ENCODE results near the gene SLC5A6. TPM values are rescaled to one million over a fixed set of nuclear protein-coding genes. Genes with fewer than 3 reads are reported as not detected.

The SLC5A6 gene
- total and polyA plus RNA-seq, 7 experiments from 2014 or later, result 13.2 to 203 (median 32.7) TPM

DNA sequence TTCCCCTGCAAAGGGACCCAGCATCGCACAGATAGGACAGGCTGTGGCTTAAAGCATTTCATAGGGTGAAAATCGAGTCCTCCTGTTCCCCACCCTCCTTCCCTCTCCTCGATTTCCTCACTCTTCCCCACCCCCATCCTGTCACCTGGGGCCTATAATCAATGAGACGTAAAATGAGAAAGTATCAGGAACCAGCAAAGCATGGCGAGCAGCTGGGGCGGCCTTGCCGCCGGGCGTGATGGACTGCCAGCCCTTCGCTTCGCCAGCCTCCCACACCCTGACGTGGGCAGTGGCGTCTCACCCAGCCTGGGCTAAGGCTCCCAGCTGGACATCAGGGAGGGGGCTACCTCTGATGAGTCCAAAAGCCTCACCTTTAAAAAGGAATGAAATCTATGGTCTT lies 39.7 kb upstream of the SLC5A6 start:
- Mint-ChIP-seq H3K4me3 (no peak overlapping the region), H3K4me1 (peaks cover 0 to 6% (median 0%) of the 10 kb centered on the region in 7 donors), H3K27ac (no peak overlapping the region), H3K27me3 (peaks cover 13 to 37% (median 26%) of the 10 kb centered on the region in 5 donors), H3K9me3 (no peaks in the 10 kb centered on the region), H3K36me3 (no peaks in the 10 kb centered on the region)
- intact Hi-C loops (cut with micrococcal nuclease), result loop anchor here in 1 of 2 donors (2.0 kb wide), 1 partner anchor 51 kb away; no protein-coding TSS in a partner anchor
- no peak overlapping the region for H3K4me3 ChIP-seq (ENCODE audit: low read length)
- no peak overlapping the region for H3K27ac ChIP-seq (ENCODE audit: low read depth, low read length)
- no peaks in the 10 kb centered on the region for H3K9me3 ChIP-seq (ENCODE audit: control insufficient read depth in 2 of 3, low read length in 3 of 3)
- ChIA-PET POLR2A (no interaction called here), CTCF (interaction anchor here (0.9 to 1.0 kb wide), 2 partner anchors 28 to 31 kb away, joined by 4 read pairs; partner anchors contain the start of gene TRIM54)
- no peak for DNase-seq
- no peaks in the 10 kb centered on the region for H3K36me3 ChIP-seq (ENCODE audit: control insufficient read depth in 2 of 3, insufficient read depth in 3 of 3, low read length in 3 of 3)
- H3K4me1 ChIP-seq (ENCODE audit: control insufficient read depth in 2 of 2, insufficient read depth in 2 of 2, low read length in 2 of 2), result no peaks in the 10 kb centered on the region
- peaks cover 0 to 4% of the 10 kb centered on the region in 2 donors for H3K27me3 ChIP-seq (ENCODE audit: control insufficient read depth in 2 of 2, insufficient read depth in 2 of 2, low read length in 2 of 2)
- no peak for ATAC-seq

DNA sequence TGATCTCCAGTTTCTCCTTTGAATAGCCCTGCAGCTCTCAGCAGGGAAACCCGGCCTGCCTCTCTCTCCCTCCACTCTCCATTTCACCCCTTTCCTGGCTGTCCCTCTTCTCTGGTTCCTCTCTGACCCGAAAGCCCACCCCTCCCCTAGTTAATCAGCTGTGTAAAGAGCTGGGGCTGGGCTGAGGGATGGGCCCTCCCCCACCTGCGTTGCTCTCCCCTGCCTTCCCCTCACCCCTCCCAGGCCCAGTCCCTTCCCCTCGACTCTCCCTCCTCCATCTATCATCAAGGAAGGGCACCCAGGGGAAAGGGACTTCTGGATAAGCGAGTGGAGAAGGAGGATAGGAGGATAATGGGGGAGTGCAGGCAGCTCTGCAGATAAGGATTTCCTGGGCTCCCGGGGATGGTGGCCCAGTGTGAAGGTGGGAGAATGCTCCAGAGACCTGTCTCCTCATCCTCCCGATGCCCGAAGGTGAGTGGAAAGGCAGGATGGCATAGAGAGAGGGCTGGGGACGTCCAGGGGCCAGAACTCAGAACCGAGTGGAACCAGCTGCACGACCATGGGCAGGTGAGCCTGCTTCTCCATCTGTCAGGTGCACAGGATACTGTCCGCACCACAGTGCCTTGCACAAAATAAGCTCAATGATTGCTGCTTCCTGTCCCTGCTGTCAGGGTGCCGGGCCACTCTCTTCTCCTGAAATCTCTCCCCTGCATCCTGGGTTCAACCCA lies 38.7 kb upstream of the SLC5A6 start:
- Histone ChIP-seq H3K27me3 (ENCODE audit: control insufficient read depth in 2 of 2, insufficient read depth in 2 of 2, low read length in 2 of 2) (peaks cover 0 to 4% of the 10 kb centered on the region in 2 donors), H3K4me1 (ENCODE audit: control insufficient read depth in 2 of 2, insufficient read depth in 2 of 2, low read length in 2 of 2) (no peaks in the 10 kb centered on the region), H3K27ac (ENCODE audit: low read depth, low read length) (no peak overlapping the region), H3K4me3 (ENCODE audit: low read length) (no peak overlapping the region), H3K36me3 (ENCODE audit: control insufficient read depth in 2 of 3, insufficient read depth in 3 of 3, low read length in 3 of 3) (no peaks in the 10 kb centered on the region), H3K9me3 (ENCODE audit: control insufficient read depth in 2 of 3, low read length in 3 of 3) (no peaks in the 10 kb centered on the region)
- Mint-ChIP-seq H3K9me3 (no peaks in the 10 kb centered on the region), H3K27ac (peak overlapping the region in 1 of 9 donors; percentile 4), H3K4me3 (no peak overlapping the region), H3K4me1 (peaks cover 0 to 6% (median 0%) of the 10 kb centered on the region in 7 donors), H3K36me3 (no peaks in the 10 kb centered on the region), H3K27me3 (peaks cover 6 to 28% (median 19%) of the 10 kb centered on the region in 5 donors)
- ATAC-seq (no peak), DNase-seq (no peak)
- CTCF ChIA-PET, result interaction anchor here (0.7 to 1.0 kb wide), 3 partner anchors 29 to 33 kb away, joined by 3 to 4 read pairs (median 4); partner anchors contain the start of gene TRIM54
- intact Hi-C loops (cut with micrococcal nuclease), result loop anchor here (1.0 to 2.0 kb wide), 3 partner anchors 29 to 52 kb away; no protein-coding TSS in a partner anchor
- POLR2A ChIA-PET, result no interaction called here

DNA sequence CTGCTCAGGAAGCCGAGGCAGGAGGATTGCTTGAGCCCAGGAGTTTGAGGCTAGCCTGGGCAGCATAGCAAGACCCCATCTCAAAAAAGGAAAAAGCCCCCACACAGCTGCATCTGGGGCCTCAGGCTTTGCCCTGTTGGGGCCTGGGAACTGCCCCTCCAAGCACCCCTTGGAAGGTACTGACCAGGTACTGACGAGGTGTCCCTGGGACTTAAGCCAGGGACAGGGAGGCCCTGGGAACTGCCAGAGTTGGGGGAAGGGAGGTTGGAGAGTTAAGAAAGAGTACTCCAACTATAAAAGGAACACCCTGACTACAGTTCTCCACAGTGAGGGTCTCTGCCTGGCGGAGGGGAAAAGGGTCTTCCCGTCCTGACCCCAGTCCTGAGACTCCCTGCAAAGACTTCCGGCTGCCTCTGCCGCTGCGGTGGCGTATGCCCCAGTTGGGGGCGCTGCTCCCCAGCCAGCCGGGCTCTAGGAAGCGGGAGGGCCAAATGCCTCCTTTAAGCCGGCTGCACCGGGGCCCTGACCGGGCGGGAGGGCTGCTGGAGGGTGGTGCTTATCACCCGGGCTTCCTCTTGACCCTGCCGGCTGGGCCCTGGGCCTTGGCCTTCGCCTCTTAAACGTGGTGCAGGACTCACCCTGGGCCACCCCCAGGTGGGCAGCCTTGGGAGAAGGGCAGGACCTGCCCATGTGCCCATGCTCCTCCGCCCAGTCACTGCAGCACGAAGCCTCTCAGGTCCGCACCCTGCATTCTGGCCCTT lies 38.0 kb upstream of the SLC5A6 start:
- ChIA-PET POLR2A (no interaction called here), CTCF (interaction anchor here (0.7 kb wide), 1 partner anchor 34 kb away, joined by 3 read pairs; no protein-coding TSS in a partner anchor)
- H3K9me3 Mint-ChIP-seq, result no peaks in the 10 kb centered on the region
- H3K36me3 ChIP-seq (ENCODE audit: control insufficient read depth in 2 of 3, insufficient read depth in 3 of 3, low read length in 3 of 3), result no peaks in the 10 kb centered on the region
- H3K27ac Mint-ChIP-seq, result no peak overlapping the region
- peak; percentile 24 to 72 (median 37) for DNase-seq
- intact Hi-C loops (cut with micrococcal nuclease), result loop anchor here (1.0 to 2.0 kb wide), 3 partner anchors 30 to 53 kb away; no protein-coding TSS in a partner anchor
- H3K27ac ChIP-seq (ENCODE audit: low read depth, low read length), result no peak overlapping the region
- H3K4me1 ChIP-seq (ENCODE audit: control insufficient read depth in 2 of 2, insufficient read depth in 2 of 2, low read length in 2 of 2), result no peaks in the 10 kb centered on the region
- peaks cover 3 to 22% (median 13%) of the 10 kb centered on the region in 5 donors for H3K27me3 Mint-ChIP-seq
- H3K9me3 ChIP-seq (ENCODE audit: control insufficient read depth in 2 of 3, low read length in 3 of 3), result no peaks in the 10 kb centered on the region
- H3K27me3 ChIP-seq (ENCODE audit: control insufficient read depth in 2 of 2, insufficient read depth in 2 of 2, low read length in 2 of 2), result peaks cover 0 to 4% of the 10 kb centered on the region in 2 donors
- no peak overlapping the region for H3K4me3 ChIP-seq (ENCODE audit: low read length)
- peak; percentile 77 for ATAC-seq
- H3K4me3 Mint-ChIP-seq, result no peak overlapping the region
- no peaks in the 10 kb centered on the region for H3K36me3 Mint-ChIP-seq
- peaks cover 0 to 6% (median 0%) of the 10 kb centered on the region in 7 donors for H3K4me1 Mint-ChIP-seq

GRCh38 chr2:27249159-27249890 lies 37.3 kb upstream of the SLC5A6 start:
- POLR2A ChIA-PET, result no interaction called here
- H3K27me3 ChIP-seq (ENCODE audit: control insufficient read depth in 2 of 2, insufficient read depth in 2 of 2, low read length in 2 of 2), result peaks cover 0 to 4% of the 10 kb centered on the region in 2 donors
- intact Hi-C loops (cut with micrococcal nuclease), result no loop called here
- Mint-ChIP-seq H3K27ac (no peak overlapping the region), H3K9me3 (no peaks in the 10 kb centered on the region), H3K4me1 (peaks cover 0 to 6% (median 0%) of the 10 kb centered on the region in 7 donors), H3K36me3 (no peaks in the 10 kb centered on the region), H3K4me3 (no peak overlapping the region), H3K27me3 (peaks cover 0 to 15% (median 6%) of the 10 kb centered on the region in 5 donors)
- H3K4me1 ChIP-seq (ENCODE audit: control insufficient read depth in 2 of 2, insufficient read depth in 2 of 2, low read length in 2 of 2), result no peaks in the 10 kb centered on the region
- ATAC-seq (no peak), DNase-seq (no peak)
- H3K36me3 ChIP-seq (ENCODE audit: control insufficient read depth in 2 of 3, insufficient read depth in 3 of 3, low read length in 3 of 3), result peaks cover 0 to 4% (median 0%) of the 10 kb centered on the region in 3 experiments
- H3K4me3 ChIP-seq (ENCODE audit: low read length), result no peak overlapping the region
- CTCF ChIA-PET, result interaction anchor here (0.7 kb wide), 1 partner anchor 30 kb away, joined by 3 read pairs; no protein-coding TSS in a partner anchor
- H3K27ac ChIP-seq (ENCODE audit: low read depth, low read length), result no peak overlapping the region
- H3K9me3 ChIP-seq (ENCODE audit: control insufficient read depth in 2 of 3, low read length in 3 of 3), result no peaks in the 10 kb centered on the region

- Histone ChIP-seq H3K27me3 (ENCODE audit: control insufficient read depth in 2 of 2, insufficient read depth in 2 of 2, low read length in 2 of 2) (peaks cover 0 to 4% of the 10 kb centered on the region in 2 donors), H3K36me3 (ENCODE audit: control insufficient read depth in 2 of 3, insufficient read depth in 3 of 3, low read length in 3 of 3) (peaks cover 0 to 18% (median 3%) of the 10 kb centered on the region in 3 experiments), H3K4me1 (ENCODE audit: control insufficient read depth in 2 of 2, insufficient read depth in 2 of 2, low read length in 2 of 2) (no peaks in the 10 kb centered on the region), H3K9me3 (ENCODE audit: control insufficient read depth in 2 of 3, low read length in 3 of 3) (no peaks in the 10 kb centered on the region), H3K27ac (ENCODE audit: low read depth, low read length) (no peak overlapping the region), H3K4me3 (ENCODE audit: low read length) (no peak overlapping the region)
- Mint-ChIP-seq H3K27ac (no peak overlapping the region), H3K9me3 (no peaks in the 10 kb centered on the region), H3K36me3 (peaks cover 0 to 7% (median 0%) of the 10 kb centered on the region in 5 donors), H3K27me3 (peaks cover 0 to 11% (median 6%) of the 10 kb centered on the region in 5 donors), H3K4me1 (peaks cover 0 to 6% (median 0%) of the 10 kb centered on the region in 7 donors), H3K4me3 (no peak overlapping the region)
- DNase-seq, result no peak
- no peak for ATAC-seq
- ChIA-PET CTCF (interaction anchor here (0.6 kb wide), 1 partner anchor 32 kb away, joined by 3 read pairs; no protein-coding TSS in a partner anchor), POLR2A (no interaction called here)
- intact Hi-C loops (cut with micrococcal nuclease), result no loop called here
Observed at GRCh38 chr2:27247893-27248292, 35.8 kb upstream of the SLC5A6 start.

DNA sequence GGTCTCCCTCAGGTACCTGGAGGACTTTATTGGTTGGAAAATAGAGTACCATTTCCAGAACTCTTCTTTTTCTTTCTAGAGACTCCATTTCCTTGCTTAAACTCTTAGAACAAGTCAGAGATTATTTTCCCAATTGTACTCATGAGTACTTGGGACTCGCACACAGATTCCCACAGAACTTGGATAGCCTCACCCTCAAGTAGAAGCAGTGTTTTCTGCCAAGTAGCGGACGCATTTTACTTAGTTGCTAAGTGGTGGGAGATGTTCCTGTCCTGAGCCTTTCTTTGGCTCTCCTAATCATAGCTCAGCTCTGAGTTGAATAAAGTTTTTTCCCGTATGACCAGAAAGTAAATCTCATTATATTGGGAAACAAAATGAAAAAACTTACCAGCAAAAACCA lies 33.6 kb upstream of the SLC5A6 start:
- H3K4me3 Mint-ChIP-seq, result no peak overlapping the region
- ATAC-seq (no peak), DNase-seq (no peak)
- CTCF ChIA-PET, result no interaction called here
- Histone ChIP-seq H3K27me3 (ENCODE audit: control insufficient read depth in 2 of 2, insufficient read depth in 2 of 2, low read length in 2 of 2) (no peaks in the 10 kb centered on the region), H3K27ac (ENCODE audit: low read depth, low read length) (no peak overlapping the region), H3K36me3 (ENCODE audit: control insufficient read depth in 2 of 3, insufficient read depth in 3 of 3, low read length in 3 of 3) (peaks cover 0 to 41% (median 14%) of the 10 kb centered on the region in 3 experiments), H3K4me3 (ENCODE audit: low read length) (no peak overlapping the region), H3K4me1 (ENCODE audit: control insufficient read depth in 2 of 2, insufficient read depth in 2 of 2, low read length in 2 of 2) (no peaks in the 10 kb centered on the region), H3K9me3 (ENCODE audit: control insufficient read depth in 2 of 3, low read length in 3 of 3) (no peaks in the 10 kb centered on the region)
- no peaks in the 10 kb centered on the region for H3K9me3 Mint-ChIP-seq
- H3K27me3 Mint-ChIP-seq, result peaks cover 0 to 4% (median 0%) of the 10 kb centered on the region in 5 donors
- intact Hi-C loops (cut with micrococcal nuclease), result no loop called here
- H3K4me1 Mint-ChIP-seq, result peaks cover 0 to 14% (median 6%) of the 10 kb centered on the region in 7 donors
- POLR2A ChIA-PET, result no interaction called here
- H3K27ac Mint-ChIP-seq, result no peak overlapping the region
- peaks cover 0 to 16% (median 0%) of the 10 kb centered on the region in 5 donors for H3K36me3 Mint-ChIP-seq

Data from naive thymus-derived CD4-positive, alpha-beta T cell (primary cell).